PC-3 (cell line): ENCODE data around the gene LRRC10.
A peak's percentile ranks its signal among the peaks of the same experiment; 100 is the strongest.

Source experiments
- CTCF ChIP-seq: fragments of 300-600 bp; sonication (generic); conservative IDR thresholded peaks from 2 replicates; pipeline ENCODE4 v1.5.1; 2017; ENCODE audit warnings: antibody characterized with exemption, low read depth, mild to moderate bottlenecking, low read length
- EZH2 ChIP-seq: fragments of 300-600 bp; sonication (generic); IDR thresholded peaks from one replicate; pipeline ENCODE4 v1.6.1; 2017; ENCODE audit warnings: antibody characterized with exemption, mild to moderate bottlenecking, low read length; ENCODE audit not compliant: unreplicated experiment

GRCh38 chr12:69585189-69586062, 25.3 kb downstream of the LRRC10 start, which contains the start of gene CCT2:
- TF ChIP-seq CTCF (0 out of 2 replicates have a peak, but pooled peaks have one; percentile 20), EZH2 (no peak)
